VCaP (cell line): ENCODE data around the gene BIRC7.

Experiments used
- H3K27ac ChIP-seq: fragments of 450-650 bp; 2 replicates; pipeline ENCODE4 v1.5.1; 2017
- CTCF ChIP-seq: fragments of 450-650 bp; conservative IDR thresholded peaks from 2 replicates; pipeline ENCODE4 v1.5.1; 2017; ENCODE audit warnings: mild to moderate bottlenecking, moderate library complexity

The BIRC7 gene

GRCh38 chr20:63198606-63199005 lies 37.1 kb upstream of the BIRC7 start:
- H3K27ac ChIP-seq, result peak overlapping the region; percentile 62
- no peak for TF ChIP-seq CTCF

GRCh38 chr20:63202021-63202420 lies 33.7 kb upstream of the BIRC7 start:
- no peak for TF ChIP-seq CTCF
- H3K27ac ChIP-seq, result no peak overlapping the region

- no peak for TF ChIP-seq CTCF
- H3K27ac ChIP-seq, result no peak overlapping the region
These were observed 32.7 kb upstream of the BIRC7 start for GRCh38 chr20:63202811-63203526.

GRCh38 chr20:63204362-63204761 lies 31.3 kb upstream of the BIRC7 start:
- TF ChIP-seq CTCF, result no peak
- no peak overlapping the region for H3K27ac ChIP-seq

- TF ChIP-seq CTCF, result no peak
- H3K27ac ChIP-seq, result no peak overlapping the region; the same call in 1 of the 2 replicates
These were observed 29.8 kb upstream of the BIRC7 start for GRCh38 chr20:63205896-63206295.

- peak overlapping the region; percentile 99 for H3K27ac ChIP-seq
- TF ChIP-seq CTCF, result no peak
These were observed 28.8 kb upstream of the BIRC7 start for GRCh38 chr20:63206878-63207277.

- no peak for TF ChIP-seq CTCF
- peak overlapping the region; percentile 99 for H3K27ac ChIP-seq
These were observed 27.3 kb upstream of the BIRC7 start for GRCh38 chr20:63208346-63208909.
